ENCODE data around the gene RHBDL3.

GRCh38 chr17:32235588-32235987 is 30.0 kb upstream of the RHBDL3 start:
- TF ChIP-seq CTCF (IDR thresholded peaks at IDR 0.05) (no peak), MYC (IDR thresholded peaks at IDR 0.05; ENCODE audit: borderline replicate concordance, low read length) (no peak), MAX (IDR thresholded peaks at IDR 0.05) (no peak), POLR2A (IDR thresholded peaks at IDR 0.05; ENCODE audit: low read length) (no peak), POLR2AphosphoS2 (conservative IDR thresholded peaks at IDR 0.05; ENCODE audit: low read length) (no peak), EP300 (IDR thresholded peaks at IDR 0.05) (no peak), BHLHE40 (IDR thresholded peaks at IDR 0.05; ENCODE audit: low read depth, low read length) (no peak), ZFP36 (IDR thresholded peaks at IDR 0.05; ENCODE audit: borderline replicate concordance, partially characterized antibody) (no peak), PBX3 (IDR thresholded peaks at IDR 0.05) (no peak), REST (IDR thresholded peaks at IDR 0.05) (no peak), HDAC2 (IDR thresholded peaks at IDR 0.05) (no peak), KDM1A (IDR thresholded peaks at IDR 0.05; ENCODE audit: low read depth) (no peak), JUNB (IDR thresholded peaks at IDR 0.05) (no peak)

All from A549 (cell line).